ENCODE measurements around the gene OR51E1. TPM values are rescaled to one million over a fixed set of nuclear protein-coding genes. Genes with fewer than 3 reads are reported as not detected.

The OR51E1 gene, protein sequence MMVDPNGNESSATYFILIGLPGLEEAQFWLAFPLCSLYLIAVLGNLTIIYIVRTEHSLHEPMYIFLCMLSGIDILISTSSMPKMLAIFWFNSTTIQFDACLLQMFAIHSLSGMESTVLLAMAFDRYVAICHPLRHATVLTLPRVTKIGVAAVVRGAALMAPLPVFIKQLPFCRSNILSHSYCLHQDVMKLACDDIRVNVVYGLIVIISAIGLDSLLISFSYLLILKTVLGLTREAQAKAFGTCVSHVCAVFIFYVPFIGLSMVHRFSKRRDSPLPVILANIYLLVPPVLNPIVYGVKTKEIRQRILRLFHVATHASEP
- total RNA-seq, result 1 to 10 TPM in 1 of 2 donors, under 1 TPM in 1; 0.12 to 1.3 TPM

DNA sequence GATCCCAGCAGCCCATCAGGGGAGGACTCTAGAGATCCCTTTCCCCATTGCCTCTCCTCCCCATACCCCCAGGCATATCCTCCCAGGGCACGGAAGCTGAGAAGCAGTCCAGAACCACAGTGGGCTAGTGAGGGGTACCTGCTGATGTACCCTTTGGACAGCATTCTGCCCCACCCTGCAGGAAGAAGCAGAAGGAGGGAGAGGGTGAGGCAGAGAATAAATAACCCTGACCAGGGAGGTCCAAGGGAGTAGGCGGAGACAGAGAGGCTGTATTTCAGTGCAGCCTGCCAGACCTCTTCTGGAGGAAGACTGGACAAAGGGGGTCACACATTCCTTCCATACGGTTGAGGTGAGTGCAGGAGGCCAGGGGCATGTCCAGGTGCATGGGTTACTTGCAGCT is at the start of gene OR51E1:
Gene OR51E1 (plus strand): TSS at position 301 of the 400 bp plus-strand sequence. CDS start 8,545 bp downstream, outside the sequence.
- Histone ChIP-seq H3K27ac (peak within 1 kb of the TSS; percentile 40 to 42), H3K36me3 (no peaks in the 10 kb centered on the region), H3K9me3 (no peaks in the 10 kb centered on the region), H3K4me3 (peak within 1 kb of the TSS in 1 of 2 donors; percentile 28), H3K4me1 (peaks cover 0 to 51% of the 10 kb centered on the region in 2 donors), H3K27me3 (no peaks in the 10 kb centered on the region)
- no peak for DNase-seq (ENCODE audit: low spot score)
- TF ChIP-seq, protein P1, sequence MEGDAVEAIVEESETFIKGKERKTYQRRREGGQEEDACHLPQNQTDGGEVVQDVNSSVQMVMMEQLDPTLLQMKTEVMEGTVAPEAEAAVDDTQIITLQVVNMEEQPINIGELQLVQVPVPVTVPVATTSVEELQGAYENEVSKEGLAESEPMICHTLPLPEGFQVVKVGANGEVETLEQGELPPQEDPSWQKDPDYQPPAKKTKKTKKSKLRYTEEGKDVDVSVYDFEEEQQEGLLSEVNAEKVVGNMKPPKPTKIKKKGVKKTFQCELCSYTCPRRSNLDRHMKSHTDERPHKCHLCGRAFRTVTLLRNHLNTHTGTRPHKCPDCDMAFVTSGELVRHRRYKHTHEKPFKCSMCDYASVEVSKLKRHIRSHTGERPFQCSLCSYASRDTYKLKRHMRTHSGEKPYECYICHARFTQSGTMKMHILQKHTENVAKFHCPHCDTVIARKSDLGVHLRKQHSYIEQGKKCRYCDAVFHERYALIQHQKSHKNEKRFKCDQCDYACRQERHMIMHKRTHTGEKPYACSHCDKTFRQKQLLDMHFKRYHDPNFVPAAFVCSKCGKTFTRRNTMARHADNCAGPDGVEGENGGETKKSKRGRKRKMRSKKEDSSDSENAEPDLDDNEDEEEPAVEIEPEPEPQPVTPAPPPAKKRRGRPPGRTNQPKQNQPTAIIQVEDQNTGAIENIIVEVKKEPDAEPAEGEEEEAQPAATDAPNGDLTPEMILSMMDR (IDR thresholded peaks at IDR 0.05), result no peak

DNA sequence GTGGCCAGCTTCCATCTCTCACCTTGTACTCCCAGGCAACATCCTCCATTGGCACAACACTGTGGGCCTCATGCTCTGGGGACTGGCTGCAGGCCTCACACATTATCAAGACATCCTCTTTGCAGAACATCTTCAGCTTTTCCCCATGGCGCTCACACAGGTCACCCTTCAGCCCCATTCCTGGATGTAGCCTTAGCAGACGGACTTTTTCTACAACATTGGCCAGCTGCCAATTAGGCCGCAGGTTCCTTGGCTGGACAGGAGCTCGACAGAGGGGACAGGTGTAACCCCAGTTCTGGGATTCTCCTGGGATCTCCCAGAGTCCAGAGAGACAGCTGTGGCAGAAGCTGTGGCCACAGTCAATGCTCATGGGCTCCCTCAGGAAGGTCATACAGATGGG is 38.7 kb upstream of the OR51E1 start:
- H3K27ac ChIP-seq, result no peak overlapping the region
- peaks cover 41% of the 10 kb centered on the region for H3K36me3 ChIP-seq
- H3K4me3 ChIP-seq, result no peak overlapping the region
- H3K27me3 ChIP-seq, result no peaks in the 10 kb centered on the region
- H3K4me1 ChIP-seq, result peaks cover 0 to 17% of the 10 kb centered on the region in 2 donors
- no peaks in the 10 kb centered on the region for H3K9me3 ChIP-seq
- no peak for DNase-seq (ENCODE audit: low spot score)
- TF ChIP-seq, protein P1 (IDR thresholded peaks at IDR 0.05), result no peak

DNA sequence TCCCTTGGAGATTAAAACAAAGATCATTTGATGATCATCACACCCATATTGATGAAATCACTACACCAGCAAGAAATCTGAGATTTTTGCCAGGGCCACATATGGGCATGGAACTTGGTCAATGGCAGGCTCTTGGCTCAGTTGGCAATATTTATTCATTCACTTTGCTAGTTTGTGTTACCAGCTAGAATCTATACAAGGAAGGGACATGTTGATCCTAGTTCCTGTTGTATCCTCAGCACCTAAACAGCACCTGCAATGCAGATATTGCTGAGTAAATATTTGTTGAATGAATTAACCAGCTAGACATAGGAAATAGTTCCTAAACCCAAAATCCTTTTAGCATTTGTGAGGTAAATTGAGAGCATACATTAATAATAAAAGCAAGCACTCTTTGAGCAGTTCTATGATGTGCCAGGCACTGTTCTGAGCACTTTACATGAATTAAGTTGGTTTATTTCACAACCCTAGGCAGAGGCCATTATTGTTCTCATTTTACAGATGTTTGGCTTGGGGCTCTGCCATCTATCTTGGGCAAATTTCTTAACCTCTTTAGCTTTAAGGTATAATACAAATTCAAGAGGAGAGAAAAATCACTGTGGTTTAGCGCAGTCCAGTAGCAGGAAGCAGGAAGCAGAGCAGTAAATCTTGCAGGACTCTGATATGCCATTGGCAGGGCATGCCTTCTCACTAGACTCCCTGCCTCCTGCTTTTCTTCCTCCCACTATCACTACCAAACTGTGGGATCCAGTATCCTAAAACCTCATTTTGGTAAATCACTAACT is 37.4 kb upstream of the OR51E1 start:
- Histone ChIP-seq H3K4me1 (peaks cover 0 to 18% of the 10 kb centered on the region in 2 donors), H3K9me3 (no peaks in the 10 kb centered on the region), H3K27ac (no peak overlapping the region), H3K4me3 (peak overlapping the region in 1 of 2 donors; percentile 70), H3K36me3 (peaks cover 27% of the 10 kb centered on the region), H3K27me3 (no peaks in the 10 kb centered on the region)
- DNase-seq (ENCODE audit: low spot score), result no peak
- TF ChIP-seq, protein P1 (IDR thresholded peaks at IDR 0.05), result no peak

DNA sequence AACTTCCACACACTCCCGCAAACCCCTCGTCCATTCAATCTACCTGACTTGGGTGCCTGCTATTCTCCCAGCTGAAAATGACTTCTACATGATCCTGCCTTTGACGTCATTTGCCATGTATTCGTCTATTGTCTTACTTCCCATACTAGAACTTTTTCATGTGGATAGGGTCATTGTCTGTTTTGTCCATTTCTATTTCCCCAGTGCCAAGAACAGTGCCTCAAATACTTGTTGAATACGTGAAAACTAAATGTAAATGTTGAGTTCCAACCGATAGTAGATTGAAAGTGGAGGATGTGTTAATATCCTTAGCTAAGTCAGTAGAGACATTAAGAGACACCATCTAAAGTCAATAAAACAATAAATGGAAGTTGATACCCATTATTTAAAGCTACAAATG is 36.7 kb upstream of the OR51E1 start:
- Histone ChIP-seq H3K4me1 (peaks cover 0 to 18% of the 10 kb centered on the region in 2 donors), H3K36me3 (peaks cover 20% of the 10 kb centered on the region), H3K4me3 (peak overlapping the region; percentile 57 to 70), H3K27me3 (no peaks in the 10 kb centered on the region), H3K27ac (peak overlapping the region; percentile 85 to 93), H3K9me3 (no peaks in the 10 kb centered on the region)
- DNase-seq (ENCODE audit: low spot score), result no peak
- TF ChIP-seq, protein P1 (IDR thresholded peaks at IDR 0.05), result no peak

DNA sequence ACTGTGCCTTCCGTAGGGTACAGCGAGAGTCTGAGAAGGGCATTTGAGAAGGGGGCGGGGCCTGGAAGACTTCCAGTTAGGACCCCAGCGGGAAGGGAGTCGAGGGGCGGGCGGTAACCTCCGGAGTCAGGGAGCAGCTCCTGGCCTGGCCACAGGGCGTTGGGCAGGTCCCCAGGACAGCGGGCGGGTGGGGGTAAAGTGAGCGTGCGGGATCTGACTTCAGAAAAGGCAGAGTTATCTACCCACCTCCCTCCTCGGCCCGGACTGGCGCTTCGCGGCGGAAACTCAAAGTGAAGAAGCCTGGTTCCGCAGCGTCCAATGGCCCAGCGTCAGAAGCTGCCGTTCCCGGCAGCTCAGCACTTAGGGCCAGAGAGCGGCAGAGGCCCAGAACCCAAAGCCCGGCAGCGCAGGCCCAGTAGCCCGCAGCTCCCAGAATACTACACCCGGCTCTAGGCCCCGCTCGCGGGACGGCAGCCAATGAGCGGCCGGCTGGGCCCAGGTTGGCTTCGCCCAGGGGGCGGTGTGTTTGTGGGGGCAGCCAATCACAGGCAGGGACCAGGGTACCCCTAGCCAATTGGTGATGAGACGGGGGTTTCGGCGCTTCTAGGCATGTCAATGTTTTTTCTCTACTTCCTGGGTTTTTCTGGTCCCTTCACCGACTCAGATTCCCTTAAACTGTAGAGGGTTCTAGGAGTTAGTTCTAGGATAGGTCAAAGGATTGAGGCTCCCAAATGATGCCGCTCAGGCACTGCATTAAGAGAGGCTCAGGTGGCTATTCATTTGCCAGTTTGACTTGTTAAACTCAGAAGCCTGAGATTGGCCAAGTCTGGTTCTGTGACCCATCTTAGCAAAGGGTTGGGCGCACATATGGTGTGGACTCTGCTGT is 35.8 kb upstream of the OR51E1 start, which contains the start of gene TRIM68:
Gene TRIM68 (minus strand): TSS at position 451 of the 886 bp plus-strand sequence. CDS start 2,727 bp downstream, outside the sequence.
- H3K4me3 ChIP-seq, result peak within 1 kb of the TSS; percentile 57 to 70
- peak; percentile 98 for DNase-seq (ENCODE audit: low spot score)
- peaks cover 11% of the 10 kb centered on the region for H3K36me3 ChIP-seq
- TF ChIP-seq, protein P1 (IDR thresholded peaks at IDR 0.05), result no peak
- H3K27ac ChIP-seq, result peak within 1 kb of the TSS; percentile 85 to 93
- H3K27me3 ChIP-seq, result no peaks in the 10 kb centered on the region
- no peaks in the 10 kb centered on the region for H3K9me3 ChIP-seq
- peaks cover 0 to 18% of the 10 kb centered on the region in 2 donors for H3K4me1 ChIP-seq

All from right atrium auricular region (tissue), 2 donors.